ENCODE measurements around the gene ULBP2. TPM values are rescaled to one million over a fixed set of nuclear protein-coding genes. Genes with fewer than 3 reads are reported as not detected.
"Not testable (repeated sequence)": the region's sequence is repeated elsewhere in the genome, so short reads cannot be mapped to it uniquely, and the experiment has no call there.

ULBP2 gene
- total RNA-seq, 5 donors from 2014 or later (not counting 1 experiment from before 2014, with no cell fraction given): 0.20 to 3.9 (median 1.6) TPM; not detected in 2

- Mint-ChIP-seq H3K4me3 (no peak overlapping the region), H3K36me3 (peaks cover 4% of the 10 kb centered on the region), H3K27ac (no peak overlapping the region), H3K4me1 (no peaks in the 10 kb centered on the region), H3K27me3 (peaks cover 14 to 19% of the 10 kb centered on the region in 2 donors), H3K9me3 (peaks cover 4 to 10% (median 9%) of the 10 kb centered on the region in 3 donors)
- ChIA-PET POLR2A (interaction anchor here (0.5 kb wide), 3 partner anchors 185 to 895 kb away, joined by 4 to 6 read pairs (median 6); no protein-coding TSS in a partner anchor), CTCF (no interaction called here)
- no peaks in the 10 kb centered on the region for H3K9me3 ChIP-seq
- no peak for DNase-seq
- no peak overlapping the region for H3K4me3 ChIP-seq (ENCODE audit: control insufficient read depth in 1 of 2, extremely low read depth in 1 of 2, low read length in 1 of 2)
- no peaks in the 10 kb centered on the region for H3K36me3 ChIP-seq (ENCODE audit: control insufficient read depth in 2 of 2, extremely low read depth in 1 of 2, insufficient read depth in 1 of 2, low read length in 1 of 2)
- H3K4me1 ChIP-seq (ENCODE audit: control insufficient read depth in 1 of 2, extremely low read depth in 1 of 2, insufficient read depth in 2 of 2, low read length in 2 of 2): no peaks in the 10 kb centered on the region
- 100% methylated on average over 3 of the region's 4 CpGs for WGBS (ENCODE audit: insufficient coverage)
- no peak overlapping the region for H3K27ac ChIP-seq (ENCODE audit: low read length)
- H3K27me3 ChIP-seq (replicated peaks in 1 of 2; ENCODE audit: control insufficient read depth in 2 of 2, extremely low read depth in 1 of 2, insufficient read depth in 2 of 2, low read length in 1 of 2): peaks cover 0 to 39% of the 10 kb centered on the region in 2 experiments
- ATAC-seq (replicated peaks in 1 of 4): no peak
Measured at GRCh38 chr6:149906405-149906804, 35.4 kb upstream of the ULBP2 start.

GRCh38 chr6:149907317-149907716, 34.5 kb upstream of the ULBP2 start:
- Mint-ChIP-seq H3K4me3 (no peak overlapping the region), H3K27me3 (peaks cover 14 to 19% of the 10 kb centered on the region in 2 donors), H3K27ac (no peak overlapping the region), H3K36me3 (peaks cover 4% of the 10 kb centered on the region), H3K4me1 (no peaks in the 10 kb centered on the region), H3K9me3 (peaks cover 4 to 10% (median 9%) of the 10 kb centered on the region in 3 donors)
- ATAC-seq (replicated peaks in 1 of 4) (no peak), DNase-seq (no peak)
- no peaks in the 10 kb centered on the region for H3K4me1 ChIP-seq (ENCODE audit: control insufficient read depth in 1 of 2, extremely low read depth in 1 of 2, insufficient read depth in 2 of 2, low read length in 2 of 2)
- no peak overlapping the region for H3K27ac ChIP-seq (ENCODE audit: low read length)
- POLR2A ChIA-PET: no interaction called here
- H3K9me3 ChIP-seq: no peaks in the 10 kb centered on the region
- H3K36me3 ChIP-seq (ENCODE audit: control insufficient read depth in 2 of 2, extremely low read depth in 1 of 2, insufficient read depth in 1 of 2, low read length in 1 of 2): no peaks in the 10 kb centered on the region
- peaks cover 0 to 42% of the 10 kb centered on the region in 2 experiments for H3K27me3 ChIP-seq (replicated peaks in 1 of 2; ENCODE audit: control insufficient read depth in 2 of 2, extremely low read depth in 1 of 2, insufficient read depth in 2 of 2, low read length in 1 of 2)
- CTCF ChIA-PET: no interaction called here
- H3K4me3 ChIP-seq (ENCODE audit: control insufficient read depth in 1 of 2, extremely low read depth in 1 of 2, low read length in 1 of 2): no peak overlapping the region
- no CpG with 5 or more reads among the region's 2 CpGs for WGBS (ENCODE audit: insufficient coverage)

GRCh38 chr6:149908480-149908879, 33.3 kb upstream of the ULBP2 start:
- H3K27me3 ChIP-seq (replicated peaks in 1 of 2; ENCODE audit: control insufficient read depth in 2 of 2, extremely low read depth in 1 of 2, insufficient read depth in 2 of 2, low read length in 1 of 2): peaks cover 0 to 46% of the 10 kb centered on the region in 2 experiments
- Mint-ChIP-seq H3K27me3 (peaks cover 8 to 16% of the 10 kb centered on the region in 2 donors), H3K9me3 (peaks cover 4 to 10% (median 9%) of the 10 kb centered on the region in 3 donors)
- CTCF ChIA-PET; H3K36me3 Mint-ChIP-seq; H3K4me3 Mint-ChIP-seq; H3K4me1 ChIP-seq (ENCODE audit: control insufficient read depth in 1 of 2, extremely low read depth in 1 of 2, insufficient read depth in 2 of 2, low read length in 2 of 2); H3K9me3 ChIP-seq; H3K4me3 ChIP-seq (ENCODE audit: control insufficient read depth in 1 of 2, extremely low read depth in 1 of 2, low read length in 1 of 2); DNase-seq; H3K27ac ChIP-seq (ENCODE audit: low read length); H3K4me1 Mint-ChIP-seq; H3K27ac Mint-ChIP-seq; H3K36me3 ChIP-seq (ENCODE audit: control insufficient read depth in 2 of 2, extremely low read depth in 1 of 2, insufficient read depth in 1 of 2, low read length in 1 of 2); ATAC-seq (replicated peaks in 1 of 4): not testable (repeated sequence)
- 76% methylated on average over 3 of the region's 4 CpGs for WGBS (ENCODE audit: insufficient coverage)
- POLR2A ChIA-PET: interaction anchor here in 1 of 2 donors (0.6 kb wide), 1 partner anchor 36 kb away, joined by 5 read pairs; no protein-coding TSS in a partner anchor

- no peaks in the 10 kb centered on the region for H3K4me1 Mint-ChIP-seq
- H3K9me3 Mint-ChIP-seq: peaks cover 4 to 10% (median 9%) of the 10 kb centered on the region in 3 donors
- ChIA-PET POLR2A (no interaction called here), CTCF (no interaction called here)
- H3K4me3 Mint-ChIP-seq: no peak overlapping the region
- Histone ChIP-seq H3K27ac (ENCODE audit: low read length) (no peak overlapping the region), H3K27me3 (replicated peaks in 1 of 2; ENCODE audit: control insufficient read depth in 2 of 2, extremely low read depth in 1 of 2, insufficient read depth in 2 of 2, low read length in 1 of 2) (peaks cover 0 to 37% of the 10 kb centered on the region in 2 experiments), H3K9me3 (no peaks in the 10 kb centered on the region), H3K4me3 (ENCODE audit: control insufficient read depth in 1 of 2, extremely low read depth in 1 of 2, low read length in 1 of 2) (no peak overlapping the region), H3K36me3 (ENCODE audit: control insufficient read depth in 2 of 2, extremely low read depth in 1 of 2, insufficient read depth in 1 of 2, low read length in 1 of 2) (no peaks in the 10 kb centered on the region), H3K4me1 (ENCODE audit: control insufficient read depth in 1 of 2, extremely low read depth in 1 of 2, insufficient read depth in 2 of 2, low read length in 2 of 2) (no peaks in the 10 kb centered on the region)
- ATAC-seq (replicated peaks in 1 of 4): no peak
- H3K36me3 Mint-ChIP-seq: peaks cover 4% of the 10 kb centered on the region
- WGBS (ENCODE audit: insufficient coverage): 97% methylated on average over 3 of the region's 9 CpGs
- H3K27me3 Mint-ChIP-seq: peaks cover 8 to 14% of the 10 kb centered on the region in 2 donors
- H3K27ac Mint-ChIP-seq: no peak overlapping the region
- no peak for DNase-seq
Measured at GRCh38 chr6:149909701-149910470, 31.9 kb upstream of the ULBP2 start.

GRCh38 chr6:149910721-149911151, 31.1 kb upstream of the ULBP2 start:
- Histone ChIP-seq H3K27me3 (replicated peaks in 1 of 2; ENCODE audit: control insufficient read depth in 2 of 2, extremely low read depth in 1 of 2, insufficient read depth in 2 of 2, low read length in 1 of 2) (peaks cover 0 to 30% of the 10 kb centered on the region in 2 experiments), H3K9me3 (no peaks in the 10 kb centered on the region), H3K4me3 (ENCODE audit: control insufficient read depth in 1 of 2, extremely low read depth in 1 of 2, low read length in 1 of 2) (no peak overlapping the region), H3K27ac (ENCODE audit: low read length) (no peak overlapping the region), H3K36me3 (ENCODE audit: control insufficient read depth in 2 of 2, extremely low read depth in 1 of 2, insufficient read depth in 1 of 2, low read length in 1 of 2) (no peaks in the 10 kb centered on the region), H3K4me1 (ENCODE audit: control insufficient read depth in 1 of 2, extremely low read depth in 1 of 2, insufficient read depth in 2 of 2, low read length in 2 of 2) (no peaks in the 10 kb centered on the region)
- Mint-ChIP-seq H3K4me3 (no peak overlapping the region), H3K36me3 (peaks cover 4% of the 10 kb centered on the region), H3K27ac (no peak overlapping the region), H3K4me1 (no peaks in the 10 kb centered on the region), H3K9me3 (peaks cover 4 to 10% (median 9%) of the 10 kb centered on the region in 3 donors), H3K27me3 (peaks cover 8 to 10% of the 10 kb centered on the region in 2 donors)
- ATAC-seq (replicated peaks in 1 of 4): no peak
- CTCF ChIA-PET: no interaction called here
- no peak for DNase-seq
- WGBS (ENCODE audit: insufficient coverage): 79% methylated on average over 13 of the region's 23 CpGs
- POLR2A ChIA-PET: no interaction called here

- POLR2A ChIA-PET; H3K4me1 Mint-ChIP-seq; DNase-seq; H3K36me3 ChIP-seq (ENCODE audit: control insufficient read depth in 2 of 2, extremely low read depth in 1 of 2, insufficient read depth in 1 of 2, low read length in 1 of 2); H3K27ac Mint-ChIP-seq; H3K9me3 ChIP-seq; H3K36me3 Mint-ChIP-seq; H3K4me3 ChIP-seq (ENCODE audit: control insufficient read depth in 1 of 2, extremely low read depth in 1 of 2, low read length in 1 of 2); H3K27me3 Mint-ChIP-seq; H3K27ac ChIP-seq (ENCODE audit: low read length); ATAC-seq (replicated peaks in 1 of 4); H3K4me1 ChIP-seq (ENCODE audit: control insufficient read depth in 1 of 2, extremely low read depth in 1 of 2, insufficient read depth in 2 of 2, low read length in 2 of 2); H3K4me3 Mint-ChIP-seq; CTCF ChIA-PET: not testable (repeated sequence)
- no CpG with 5 or more reads among the region's 3 CpGs for WGBS (ENCODE audit: insufficient coverage)
- H3K9me3 Mint-ChIP-seq: peaks cover 4 to 10% (median 9%) of the 10 kb centered on the region in 3 donors
- peaks cover 0 to 31% of the 10 kb centered on the region in 2 experiments for H3K27me3 ChIP-seq (replicated peaks in 1 of 2; ENCODE audit: control insufficient read depth in 2 of 2, extremely low read depth in 1 of 2, insufficient read depth in 2 of 2, low read length in 1 of 2)
Measured at GRCh38 chr6:149912680-149913079, 29.1 kb upstream of the ULBP2 start.
